ENCODE data around the gene SOCS1. TPM values are rescaled to one million over a fixed set of nuclear protein-coding genes. Genes with fewer than 3 reads are reported as not detected.
"Not testable (repeated sequence)": the region's sequence is repeated elsewhere in the genome, so short reads cannot be mapped to it uniquely, and the experiment has no call there.

Gene SOCS1
- total RNA-seq, 4 donors from 2014 or later = 3.8 to 11.1 (median 6.1) TPM

GRCh38 chr16:11291091-11291703 lies 35.2 kb upstream of the SOCS1 start:
- Histone ChIP-seq H3K27ac (replicated peaks in 1 of 4) (no peak overlapping the region), H3K27me3 (no peaks in the 10 kb centered on the region), H3K9me3 (no peaks in the 10 kb centered on the region), H3K36me3 (no peaks in the 10 kb centered on the region), H3K4me1 (no peaks in the 10 kb centered on the region), H3K4me3 (no peak overlapping the region)
- TF ChIP-seq CTCF (IDR thresholded peaks at IDR 0.05) = no peak
- no peak for TF ChIP-seq POLR2AphosphoS5 (IDR thresholded peaks at IDR 0.05)
- TF ChIP-seq POLR2A (IDR thresholded peaks at IDR 0.05; ENCODE audit: low read depth) = no peak
- no peak for TF ChIP-seq EP300 (IDR thresholded peaks at IDR 0.05)
- intact Hi-C loops (cut with DNase I) = no loop called here
- DNase-seq (ENCODE audit: extremely low spot score) = no peak
- WGBS = 84% methylated on average over 10 of the region's 10 CpGs

GRCh38 chr16:11290102-11290893 lies 34.3 kb upstream of the SOCS1 start:
- intact Hi-C loops (cut with DNase I) = no loop called here
- WGBS = 96% methylated on average over 8 of the region's 8 CpGs
- no peak for DNase-seq (ENCODE audit: extremely low spot score)
- TF ChIP-seq CTCF (IDR thresholded peaks at IDR 0.05) (no peak), EP300 (IDR thresholded peaks at IDR 0.05) (no peak), POLR2AphosphoS5 (IDR thresholded peaks at IDR 0.05) (no peak)
- no peaks in the 10 kb centered on the region for H3K9me3 ChIP-seq
- H3K27ac ChIP-seq (replicated peaks in 1 of 4) = no peak overlapping the region
- no peaks in the 10 kb centered on the region for H3K36me3 ChIP-seq
- H3K4me1 ChIP-seq = no peaks in the 10 kb centered on the region
- H3K27me3 ChIP-seq = no peaks in the 10 kb centered on the region
- H3K4me3 ChIP-seq = no peak overlapping the region

GRCh38 chr16:11289696-11290095 lies 33.7 kb upstream of the SOCS1 start:
- 90% methylated on average over 4 of the region's 4 CpGs for WGBS
- DNase-seq (ENCODE audit: extremely low spot score); H3K4me1 ChIP-seq; H3K27me3 ChIP-seq; H3K4me3 ChIP-seq; H3K36me3 ChIP-seq; intact Hi-C loops (cut with DNase I); H3K9me3 ChIP-seq; H3K27ac ChIP-seq (replicated peaks in 1 of 4): not testable (repeated sequence)

- Histone ChIP-seq H3K4me3 (no peak overlapping the region), H3K27ac (replicated peaks in 1 of 4) (no peak overlapping the region), H3K27me3 (no peaks in the 10 kb centered on the region), H3K9me3 (no peaks in the 10 kb centered on the region), H3K36me3 (no peaks in the 10 kb centered on the region), H3K4me1 (no peaks in the 10 kb centered on the region)
- intact Hi-C loops (cut with DNase I) = no loop called here
- TF ChIP-seq EP300 (IDR thresholded peaks at IDR 0.05) (no peak), POLR2AphosphoS5 (IDR thresholded peaks at IDR 0.05) (no peak), CTCF (IDR thresholded peaks at IDR 0.05) (no peak), POLR2A (IDR thresholded peaks at IDR 0.05; ENCODE audit: low read depth) (no peak)
- no peak for DNase-seq (ENCODE audit: extremely low spot score)
- 93% methylated on average over 2 of the region's 2 CpGs for WGBS
Measured at GRCh38 chr16:11289202-11289601, 33.2 kb upstream of the SOCS1 start.

GRCh38 chr16:11285842-11286241 lies 29.8 kb upstream of the SOCS1 start:
- no peaks in the 10 kb centered on the region for H3K4me1 ChIP-seq
- no peak for TF ChIP-seq CTCF (IDR thresholded peaks at IDR 0.05)
- no peak for DNase-seq (ENCODE audit: extremely low spot score)
- no peaks in the 10 kb centered on the region for H3K9me3 ChIP-seq
- H3K27me3 ChIP-seq = no peaks in the 10 kb centered on the region
- no peak overlapping the region for H3K4me3 ChIP-seq
- H3K36me3 ChIP-seq = no peaks in the 10 kb centered on the region
- intact Hi-C loops (cut with DNase I) = no loop called here
- WGBS = 94% methylated on average over 2 of the region's 2 CpGs
- H3K27ac ChIP-seq (replicated peaks in 1 of 4) = no peak overlapping the region
